Gastrocnemius medialis (tissue), 4 donors: ENCODE data around the gene ACOXL. TPM values are rescaled to one million over a fixed set of nuclear protein-coding genes. Genes with fewer than 3 reads are reported as not detected.

ENCODE experiments used
- ATAC-seq, 2 donors: fragments of 150-250 bp; one replicate each; pipeline ENCODE4 v1.9.1; 2016
- DNase-seq, 2 donors: peaks; one replicate each; pipeline ENCODE4 v3.0.0-alpha.2; 2019
- H3K27ac ChIP-seq, 4 donors: fragments of 200-600 bp; sonication (generic); 1 replicate in 1 of 4; 2 replicates in 3 of 4; pipeline ENCODE4 v1.5.1; 2016 to 2018; ENCODE audit warnings: mild to moderate bottlenecking in 2 of 4, moderate library complexity in 1 of 4
- H3K27me3 ChIP-seq, 3 donors: fragments of 200-600 bp; sonication (generic) in 2 of 3; 1 replicate in 1 of 3; 2 replicates in 2 of 3; pipeline versions ENCODE4 v1.5.1 to v1.6.0; 2016 to 2019; ENCODE audit warnings: mild to moderate bottlenecking in 1 of 3, moderate library complexity in 1 of 3
- H3K36me3 ChIP-seq, 2 donors: fragments of 200-600 bp; sonication (generic) in 1 of 2; one replicate each; pipeline ENCODE4 v1.5.1; 2017 to 2018
- H3K4me1 ChIP-seq, 2 donors: fragments of 200-600 bp; sonication (generic) in 1 of 2; one replicate each; pipeline ENCODE4 v1.5.1; 2016 to 2017; ENCODE audit warnings: mild to moderate bottlenecking in 2 of 2
- H3K4me3 ChIP-seq, 4 donors: fragments of 200-600 bp; sonication (generic) in 3 of 4; 1 replicate in 1 of 4; 2 replicates in 3 of 4; pipeline ENCODE4 v1.5.1; 2016 to 2019; ENCODE audit warnings: mild to moderate bottlenecking in 2 of 4
- H3K9me3 ChIP-seq, 3 donors: fragments of 200-600 bp; sonication (generic) in 2 of 3; 1 replicate in 1 of 3; 2 replicates in 2 of 3; pipeline ENCODE4 v1.5.1; 2016 to 2019
- CTCF ChIP-seq, 5 experiments: fragments of 450-650 bp in 3 of 5; fragments of 200-600 bp in 2 of 5; sonication (generic) in 2 of 5; IDR thresholded peaks in 4 of 5; conservative IDR thresholded peaks in 1 of 5; 1 replicate in 4 of 5; 2 replicates in 1 of 5; pipeline ENCODE4 v1.5.1; 2016 to 2019; ENCODE audit warnings: antibody characterized with exemption in 5 of 5, mild to moderate bottlenecking in 3 of 5, moderate library complexity in 3 of 5
- POLR2A ChIP-seq, 2 donors: fragments of 450-650 bp; IDR thresholded peaks; one replicate each; pipeline ENCODE4 v1.6.1; 2017; ENCODE audit warnings: antibody characterized with exemption in 2 of 2, mild to moderate bottlenecking in 2 of 2, moderate library complexity in 2 of 2
- in situ Hi-C, 4 donors: fragments of 200-750 bp; cut with MboI; loops; one replicate each; pipeline versions ENCODE4 v1.15.0 to v1.8.0; 2017; ENCODE audit warnings: low sequenced_read_pairs in 4 of 4
- intact Hi-C: fragments of 100-400 bp; cut with DNase I; formaldehyde crosslinking; loops from one replicate; pipeline ENCODE4 v1.15.1; 2023; ENCODE audit warnings: low total_unique reads
- total RNA-seq, 4 donors: library from RNA; depleted of rRNA; stranded (reverse); fragments of >200 nt; gene quantifications; one replicate each; pipeline versions ENCODE4 v1.1.0 to v1.2.3, GENCODE V29; 2016

The ACOXL gene
- total RNA-seq, 4 donors from 2014 or later, result not detected

GRCh38 chr2:110867078-110867477, 134.7 kb downstream of the ACOXL start:
- no peak overlapping the region for H3K4me3 ChIP-seq
- TF ChIP-seq POLR2A (IDR thresholded peaks at IDR 0.05), result no peak
- no peak for TF ChIP-seq CTCF (IDR thresholded peaks at IDR 0.05 in 4 of 5, conservative IDR thresholded peaks at IDR 0.05 in 1 of 5)
- in situ Hi-C loops (no loop called here), intact Hi-C loops (no loop called here)
- ATAC-seq, result no peak
- no peaks in the 10 kb centered on the region for H3K9me3 ChIP-seq
- H3K4me1 ChIP-seq, result no peaks in the 10 kb centered on the region
- DNase-seq, result no peak
- no peaks in the 10 kb centered on the region for H3K36me3 ChIP-seq
- no peak overlapping the region for H3K27ac ChIP-seq
- H3K27me3 ChIP-seq, result peaks cover 0 to 5% (median 0%) of the 10 kb centered on the region in 3 donors

- DNase-seq (no peak), ATAC-seq (no peak)
- Histone ChIP-seq H3K36me3 (no peaks in the 10 kb centered on the region), H3K27ac (no peak overlapping the region), H3K27me3 (no peaks in the 10 kb centered on the region), H3K9me3 (no peaks in the 10 kb centered on the region), H3K4me3 (no peak overlapping the region), H3K4me1 (no peaks in the 10 kb centered on the region)
- no peak for TF ChIP-seq POLR2A (IDR thresholded peaks at IDR 0.05)
- TF ChIP-seq CTCF (IDR thresholded peaks at IDR 0.05 in 4 of 5, conservative IDR thresholded peaks at IDR 0.05 in 1 of 5), result no peak
- intact Hi-C loops (no loop called here), in situ Hi-C loops (no loop called here)
These were observed 136.6 kb downstream of the ACOXL start for GRCh38 chr2:110868971-110869370.

GRCh38 chr2:110869472-110870446, 137.4 kb downstream of the ACOXL start:
- H3K4me1 ChIP-seq, result no peaks in the 10 kb centered on the region
- ATAC-seq (no peak), DNase-seq (no peak)
- TF ChIP-seq POLR2A (IDR thresholded peaks at IDR 0.05), result no peak
- TF ChIP-seq CTCF (IDR thresholded peaks at IDR 0.05 in 4 of 5, conservative IDR thresholded peaks at IDR 0.05 in 1 of 5), result no peak
- H3K36me3 ChIP-seq, result no peaks in the 10 kb centered on the region
- in situ Hi-C loops (no loop called here), intact Hi-C loops (no loop called here)
- no peaks in the 10 kb centered on the region for H3K27me3 ChIP-seq
- H3K27ac ChIP-seq, result no peak overlapping the region
- H3K4me3 ChIP-seq, result no peak overlapping the region
- H3K9me3 ChIP-seq, result no peaks in the 10 kb centered on the region

GRCh38 chr2:110870545-110870944, 138.2 kb downstream of the ACOXL start:
- ATAC-seq (no peak), DNase-seq (no peak)
- Histone ChIP-seq H3K36me3 (no peaks in the 10 kb centered on the region), H3K9me3 (no peaks in the 10 kb centered on the region), H3K4me3 (no peak overlapping the region), H3K27me3 (no peaks in the 10 kb centered on the region), H3K4me1 (no peaks in the 10 kb centered on the region), H3K27ac (no peak overlapping the region)
- TF ChIP-seq POLR2A (IDR thresholded peaks at IDR 0.05), result no peak
- TF ChIP-seq CTCF (IDR thresholded peaks at IDR 0.05 in 4 of 5, conservative IDR thresholded peaks at IDR 0.05 in 1 of 5), result no peak
- intact Hi-C loops (no loop called here), in situ Hi-C loops (no loop called here)
